ENCODE results near the gene MPIG6B.

Gene MPIG6B

DNA sequence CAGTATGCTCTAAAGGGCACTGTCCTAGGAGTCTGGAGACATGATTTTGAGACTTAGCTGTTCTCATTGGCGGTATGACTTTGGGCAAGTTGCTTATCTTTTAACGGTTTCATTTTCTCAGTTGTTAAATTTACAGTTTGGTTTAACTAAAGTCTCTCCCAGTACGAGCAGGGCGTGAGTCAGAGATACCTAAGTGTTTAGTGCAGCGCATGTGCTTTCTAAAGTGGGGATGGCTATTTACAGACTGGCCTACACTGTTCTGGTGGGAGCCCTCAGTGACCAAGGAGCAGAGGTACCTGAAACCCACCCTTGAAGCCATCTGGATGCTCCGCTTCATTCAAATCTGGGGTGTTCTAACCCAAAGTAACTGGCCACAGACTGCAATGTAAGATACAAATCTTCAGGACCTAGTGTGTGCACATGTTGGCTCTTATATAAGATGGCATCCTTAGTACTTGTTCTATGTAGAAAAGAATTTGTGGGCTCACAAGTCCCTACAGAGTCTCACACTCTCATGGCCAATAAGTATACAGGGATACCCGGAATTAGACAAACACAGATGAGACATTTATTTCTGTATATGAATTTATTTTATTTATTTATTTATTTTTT is 27.3 kb downstream of the MPIG6B start:
- TF ChIP-seq EZH2phosphoT487 (IDR thresholded peaks at IDR 0.05; ENCODE audit: borderline replicate concordance, low read length), result no peak
- TF ChIP-seq, protein P1, sequence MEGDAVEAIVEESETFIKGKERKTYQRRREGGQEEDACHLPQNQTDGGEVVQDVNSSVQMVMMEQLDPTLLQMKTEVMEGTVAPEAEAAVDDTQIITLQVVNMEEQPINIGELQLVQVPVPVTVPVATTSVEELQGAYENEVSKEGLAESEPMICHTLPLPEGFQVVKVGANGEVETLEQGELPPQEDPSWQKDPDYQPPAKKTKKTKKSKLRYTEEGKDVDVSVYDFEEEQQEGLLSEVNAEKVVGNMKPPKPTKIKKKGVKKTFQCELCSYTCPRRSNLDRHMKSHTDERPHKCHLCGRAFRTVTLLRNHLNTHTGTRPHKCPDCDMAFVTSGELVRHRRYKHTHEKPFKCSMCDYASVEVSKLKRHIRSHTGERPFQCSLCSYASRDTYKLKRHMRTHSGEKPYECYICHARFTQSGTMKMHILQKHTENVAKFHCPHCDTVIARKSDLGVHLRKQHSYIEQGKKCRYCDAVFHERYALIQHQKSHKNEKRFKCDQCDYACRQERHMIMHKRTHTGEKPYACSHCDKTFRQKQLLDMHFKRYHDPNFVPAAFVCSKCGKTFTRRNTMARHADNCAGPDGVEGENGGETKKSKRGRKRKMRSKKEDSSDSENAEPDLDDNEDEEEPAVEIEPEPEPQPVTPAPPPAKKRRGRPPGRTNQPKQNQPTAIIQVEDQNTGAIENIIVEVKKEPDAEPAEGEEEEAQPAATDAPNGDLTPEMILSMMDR (IDR thresholded peaks at IDR 0.05; ENCODE audit: low read depth, low read length, poor library complexity, severe bottlenecking), result no peak
- Histone ChIP-seq H3K4me1 (ENCODE audit: control insufficient read depth, low read length) (no peaks in the 10 kb centered on the region), H3K27ac (ENCODE audit: low read depth, low read length) (no peak overlapping the region), H3K36me3 (ENCODE audit: control insufficient read depth, low read length) (peaks cover 27% of the 10 kb centered on the region), H3K9me2 (replicated peaks; ENCODE audit: control insufficient read depth, low read length) (no peaks in the 10 kb centered on the region), H3K4me3 (ENCODE audit: low read length) (no peak overlapping the region), H3K27me3 (ENCODE audit: control insufficient read depth, low read length) (no peaks in the 10 kb centered on the region), H3F3A (ENCODE audit: control insufficient read depth, insufficient read depth) (peaks cover 10% of the 10 kb centered on the region), H3K9me3 (ENCODE audit: control insufficient read depth, insufficient read depth, low read length) (no peaks in the 10 kb centered on the region), H4K20me1 (ENCODE audit: control insufficient read depth, insufficient read depth, low read depth, low read length) (no peaks in the 10 kb centered on the region), H3K4me2 (ENCODE audit: low read length) (no peak overlapping the region), H3K79me2 (ENCODE audit: control insufficient read depth, low read length) (no peaks in the 10 kb centered on the region)

DNA sequence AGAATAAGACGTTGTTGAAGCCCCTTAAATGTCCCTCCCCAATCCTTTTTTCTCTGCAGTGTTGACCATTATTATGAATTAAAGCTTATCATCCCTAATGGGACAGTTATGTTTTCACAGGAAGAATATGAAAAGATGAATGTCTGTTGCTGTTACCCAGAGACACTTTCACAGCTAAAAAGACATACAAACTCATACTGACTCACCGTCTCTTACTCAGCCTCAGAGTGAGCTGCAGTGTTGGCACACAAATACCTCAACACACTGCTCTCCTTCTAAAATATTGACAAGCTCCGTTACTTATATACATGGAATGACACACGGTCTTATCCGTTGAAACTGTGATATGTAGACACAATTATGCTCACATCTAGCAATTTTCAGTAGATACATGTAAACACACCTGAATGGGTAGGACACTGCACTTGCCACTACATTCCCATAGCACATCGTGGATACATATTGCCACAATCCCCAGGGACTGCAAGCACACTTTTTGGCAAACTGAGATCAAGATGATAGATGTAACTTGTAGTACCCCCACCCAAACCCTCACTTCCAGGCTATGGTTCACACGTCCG is 29.7 kb downstream of the MPIG6B start:
- Histone ChIP-seq H3K79me2 (ENCODE audit: control insufficient read depth, low read length) (no peaks in the 10 kb centered on the region), H3F3A (ENCODE audit: control insufficient read depth, insufficient read depth) (peaks cover 10% of the 10 kb centered on the region), H3K4me1 (ENCODE audit: control insufficient read depth, low read length) (no peaks in the 10 kb centered on the region), H4K20me1 (ENCODE audit: control insufficient read depth, insufficient read depth, low read depth, low read length) (no peaks in the 10 kb centered on the region), H3K27me3 (ENCODE audit: control insufficient read depth, low read length) (no peaks in the 10 kb centered on the region), H3K4me3 (ENCODE audit: low read length) (no peak overlapping the region), H3K4me2 (ENCODE audit: low read length) (no peak overlapping the region), H3K9me2 (replicated peaks; ENCODE audit: control insufficient read depth, low read length) (no peaks in the 10 kb centered on the region), H3K36me3 (ENCODE audit: control insufficient read depth, low read length) (peaks cover 16% of the 10 kb centered on the region), H3K9me3 (ENCODE audit: control insufficient read depth, insufficient read depth, low read length) (no peaks in the 10 kb centered on the region), H3K27ac (ENCODE audit: low read depth, low read length) (no peak overlapping the region)
- TF ChIP-seq EZH2phosphoT487 (IDR thresholded peaks at IDR 0.05; ENCODE audit: borderline replicate concordance, low read length), result no peak
- TF ChIP-seq, protein P1 (IDR thresholded peaks at IDR 0.05; ENCODE audit: low read depth, low read length, poor library complexity, severe bottlenecking), result no peak

DNA sequence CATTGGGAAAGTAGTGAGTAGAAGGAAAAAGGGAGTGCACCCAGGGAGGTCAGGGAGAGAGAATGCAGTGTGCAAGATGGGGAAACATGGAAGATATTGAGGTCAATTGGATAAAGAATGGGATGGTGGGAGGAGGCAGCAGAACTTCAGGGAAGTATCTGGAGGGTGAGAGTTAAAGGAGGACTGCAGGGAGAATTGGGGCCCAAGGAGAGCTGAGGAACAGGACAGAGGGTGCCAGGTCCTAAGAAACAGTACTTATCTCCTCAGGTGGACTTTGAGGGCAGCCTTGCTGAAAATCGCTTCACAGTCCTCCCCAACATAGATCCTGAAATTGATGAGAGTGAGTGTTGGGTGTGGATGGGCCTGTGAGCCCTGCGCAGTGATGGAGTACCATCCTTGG is 35.1 kb downstream of the MPIG6B start:
- Histone ChIP-seq H4K20me1 (ENCODE audit: control insufficient read depth, insufficient read depth, low read depth, low read length) (no peaks in the 10 kb centered on the region), H3K79me2 (ENCODE audit: control insufficient read depth, low read length) (no peaks in the 10 kb centered on the region), H3K9me2 (replicated peaks; ENCODE audit: control insufficient read depth, low read length) (no peaks in the 10 kb centered on the region), H3K27ac (ENCODE audit: low read depth, low read length) (no peak overlapping the region), H3K4me1 (ENCODE audit: control insufficient read depth, low read length) (no peaks in the 10 kb centered on the region), H3F3A (ENCODE audit: control insufficient read depth, insufficient read depth) (no peaks in the 10 kb centered on the region), H3K27me3 (ENCODE audit: control insufficient read depth, low read length) (no peaks in the 10 kb centered on the region), H3K4me3 (ENCODE audit: low read length) (no peak overlapping the region), H3K4me2 (ENCODE audit: low read length) (no peak overlapping the region), H3K9me3 (ENCODE audit: control insufficient read depth, insufficient read depth, low read length) (no peaks in the 10 kb centered on the region), H3K36me3 (ENCODE audit: control insufficient read depth, low read length) (peaks cover 42% of the 10 kb centered on the region)
- TF ChIP-seq EZH2phosphoT487 (IDR thresholded peaks at IDR 0.05; ENCODE audit: borderline replicate concordance, low read length), result no peak
- TF ChIP-seq, protein P1 (IDR thresholded peaks at IDR 0.05; ENCODE audit: low read depth, low read length, poor library complexity, severe bottlenecking), result no peak
